Prostate gland (tissue), 2 donors: ENCODE data around the gene CDR2. TPM values are rescaled to one million over a fixed set of nuclear protein-coding genes. Genes with fewer than 3 reads are reported as not detected.

ENCODE experiments used
- DNase-seq: peaks from one replicate; pipeline ENCODE4 v3.0.0-alpha.2; 2019; ENCODE audit warnings: low spot score
- H3K27ac ChIP-seq, 2 donors: fragments of 200-600 bp; sonication (generic); 2 replicates each; pipeline ENCODE4 v1.5.1; 2017 to 2019
- H3K27me3 ChIP-seq: fragments of 200-600 bp; sonication (generic); replicated peaks from 2 replicates; pipeline ENCODE4 v1.5.1; 2019; ENCODE audit not compliant: insufficient read depth
- H3K36me3 ChIP-seq, 2 donors: fragments of 200-600 bp; sonication (generic); 1 replicate in 1 of 2; 2 replicates in 1 of 2; pipeline versions ENCODE4 v1.5.1 to v1.8.1; 2017 to 2019
- H3K4me1 ChIP-seq: fragments of 200-600 bp; sonication (generic); replicated peaks from 2 replicates; pipeline ENCODE4 v1.5.1; 2019
- H3K4me3 ChIP-seq, 2 donors: fragments of 200-600 bp; sonication (generic); 2 replicates each; pipeline ENCODE4 v1.5.1; 2017 to 2019
- H3K9me3 ChIP-seq: fragments of 200-600 bp; sonication (generic); 2 replicates; pipeline ENCODE4 v1.5.1; 2017
- CTCF ChIP-seq, 4 experiments: fragments of 200-600 bp in 2 of 4; fragments of 450-650 bp in 2 of 4; sonication (generic) in 2 of 4; IDR thresholded peaks; 1 replicate in 3 of 4; 2 replicates in 1 of 4; pipeline ENCODE4 v1.5.1; 2016 to 2019; ENCODE audit warnings: antibody characterized with exemption in 4 of 4, mild to moderate bottlenecking in 2 of 4, moderate library complexity in 2 of 4
- POLR2A ChIP-seq: fragments of 450-650 bp; IDR thresholded peaks from one replicate; pipeline ENCODE4 v1.6.1; 2016; ENCODE audit warnings: antibody characterized with exemption, mild to moderate bottlenecking
- POLR2AphosphoS5 ChIP-seq: sonication (generic); formaldehyde crosslinking; IDR thresholded peaks from one replicate; pipeline ENCODE4 v1.6.1; 2017; ENCODE audit warnings: antibody characterized with exemption
- WGBS: methylation state at CpG from one replicate; pipeline ENCODE4 v1.1.5; 2018; 5-methylcytosine and 5-hydroxymethylcytosine counted together
- intact Hi-C: fragments of 100-400 bp; cut with DNase I; formaldehyde crosslinking; loops from one replicate; pipeline ENCODE4 v1.14.2; 2022
- total RNA-seq, 2 donors: library from RNA; depleted of rRNA; stranded (reverse); fragments of >200 nt; gene quantifications; one replicate each; pipeline ENCODE4 v1.1.0, GENCODE V29; 2016

Gene CDR2
- total RNA-seq, 2 donors from 2014 or later = 24.5 to 31.9 TPM

GRCh38 chr16:22326771-22327445 lies 47.5 kb downstream of the CDR2 start:
- no peak overlapping the region for H3K4me3 ChIP-seq
- DNase-seq = no peak
- intact Hi-C loops = loop anchor here (10.0 kb wide), 1 partner anchor 348 kb away; no protein-coding TSS in a partner anchor
- H3K9me3 ChIP-seq = no peaks in the 10 kb centered on the region
- no peak overlapping the region for H3K27ac ChIP-seq
- H3K4me1 ChIP-seq = peaks cover 2% of the 10 kb centered on the region
- WGBS = 87% methylated on average over 13 of the region's 13 CpGs
- peaks cover 0 to 23% of the 10 kb centered on the region in 2 donors for H3K36me3 ChIP-seq
- no peak for TF ChIP-seq POLR2A
- TF ChIP-seq POLR2AphosphoS5 = no peak
- TF ChIP-seq CTCF (IDR thresholded peaks at IDR 0.05) = no peak
- H3K27me3 ChIP-seq = no peaks in the 10 kb centered on the region

GRCh38 chr16:22326369-22326652 lies 48.1 kb downstream of the CDR2 start:
- TF ChIP-seq POLR2A (no peak), POLR2AphosphoS5 (no peak), CTCF (IDR thresholded peaks at IDR 0.05) (no peak)
- Histone ChIP-seq H3K36me3 (peaks cover 0 to 23% of the 10 kb centered on the region in 2 donors), H3K4me3 (no peak overlapping the region), H3K27me3 (no peaks in the 10 kb centered on the region), H3K9me3 (no peaks in the 10 kb centered on the region), H3K4me1 (peaks cover 2% of the 10 kb centered on the region), H3K27ac (no peak overlapping the region)
- DNase-seq = no peak
- 84% methylated on average over 3 of the region's 4 CpGs for WGBS
- intact Hi-C loops = loop anchor here (10.0 kb wide), 1 partner anchor 348 kb away; no protein-coding TSS in a partner anchor

GRCh38 chr16:22325598-22326368 lies 48.6 kb downstream of the CDR2 start:
- WGBS = 95% methylated on average over 45 of the region's 46 CpGs
- Histone ChIP-seq H3K36me3 (peaks cover 0 to 23% of the 10 kb centered on the region in 2 donors), H3K27ac (no peak overlapping the region), H3K9me3 (no peaks in the 10 kb centered on the region), H3K4me1 (peaks cover 2% of the 10 kb centered on the region), H3K27me3 (no peaks in the 10 kb centered on the region), H3K4me3 (no peak overlapping the region)
- intact Hi-C loops = loop anchor here (10.0 kb wide), 1 partner anchor 349 kb away; no protein-coding TSS in a partner anchor
- DNase-seq = no peak
- TF ChIP-seq CTCF (IDR thresholded peaks at IDR 0.05) = no peak
- no peak for TF ChIP-seq POLR2AphosphoS5
- TF ChIP-seq POLR2A = no peak

GRCh38 chr16:22324787-22325597 lies 49.4 kb downstream of the CDR2 start:
- Histone ChIP-seq H3K9me3 (no peaks in the 10 kb centered on the region), H3K27me3 (no peaks in the 10 kb centered on the region), H3K4me1 (no peaks in the 10 kb centered on the region), H3K27ac (no peak overlapping the region), H3K4me3 (no peak overlapping the region), H3K36me3 (peaks cover 0 to 23% of the 10 kb centered on the region in 2 donors)
- no peak for DNase-seq
- no peak for TF ChIP-seq CTCF (IDR thresholded peaks at IDR 0.05)
- no peak for TF ChIP-seq POLR2A
- TF ChIP-seq POLR2AphosphoS5 = no peak
- WGBS = 88% methylated on average over 19 of the region's 19 CpGs
- intact Hi-C loops = loop anchor here (5.0 to 10.0 kb wide), 2 partner anchors 47 to 350 kb away; partner anchors contain the start of gene CDR2
